KMS-11 (cell line): Measurements from ENCODE around the gene DCST2.

ENCODE experiments used
- H2AFZ ChIP-seq: fragments of 200-600 bp; sonication (generic); 2 replicates; pipeline ENCODE4 v1.6.1; 2016; ENCODE audit warnings: antibody characterized with exemption, mixed run types, low read depth
- H3K27ac ChIP-seq: fragments of 200-600 bp; sonication (generic); 2 replicates; pipeline ENCODE4 v1.6.1; 2016; ENCODE audit warnings: mild to moderate bottlenecking, mixed run types
- H3K27me3 ChIP-seq: fragments of 200-600 bp; sonication (generic); 2 replicates; pipeline ENCODE4 v1.6.1; 2017; ENCODE audit warnings: mild to moderate bottlenecking, low read depth, mixed run types, moderate library complexity; ENCODE audit not compliant: insufficient read depth
- H3K36me3 ChIP-seq: fragments of 200-600 bp; sonication (generic); 2 replicates; pipeline ENCODE4 v1.6.1; 2017; ENCODE audit warnings: mild to moderate bottlenecking, mixed run types; ENCODE audit not compliant: insufficient read depth
- H3K4me1 ChIP-seq: fragments of 200-600 bp; sonication (generic); 2 replicates; pipeline ENCODE4 v1.6.1; 2016; ENCODE audit warnings: mild to moderate bottlenecking, low read depth, mixed run types; ENCODE audit not compliant: poor library complexity, severe bottlenecking
- H3K4me2 ChIP-seq: fragments of 200-600 bp; sonication (generic); 2 replicates; pipeline ENCODE4 v1.7.0; 2016; ENCODE audit warnings: mild to moderate bottlenecking, mixed run types
- H3K4me3 ChIP-seq: fragments of 200-600 bp; sonication (generic); IDR thresholded peaks from 2 replicates; pipeline ENCODE4 v1.6.1; 2017; ENCODE audit warnings: low read depth, low read length, mixed read lengths; ENCODE audit not compliant: insufficient read depth
- H3K79me2 ChIP-seq: fragments of 200-600 bp; sonication (generic); 2 replicates; pipeline ENCODE4 v1.6.1; 2016; ENCODE audit warnings: low read depth, mixed run types; ENCODE audit not compliant: insufficient read depth
- H3K9ac ChIP-seq: fragments of 200-600 bp; sonication (generic); 2 replicates; pipeline ENCODE4 v1.6.1; 2016; ENCODE audit warnings: mild to moderate bottlenecking, mixed run types
- H4K20me1 ChIP-seq: fragments of 200-600 bp; sonication (generic); 2 replicates; pipeline ENCODE4 v1.6.1; 2016; ENCODE audit warnings: mild to moderate bottlenecking, mixed run types; ENCODE audit not compliant: insufficient read depth
- CTCF ChIP-seq: fragments of 200-600 bp; sonication (generic); conservative IDR thresholded peaks from 2 replicates; pipeline ENCODE4 v1.6.1; 2017; ENCODE audit warnings: low read depth, mild to moderate bottlenecking, antibody characterized with exemption, low read length, moderate library complexity, mixed read lengths

DCST2 gene

GRCh38 chr1:155038602-155039307, 5.2 kb upstream of the DCST2 start:
- Histone ChIP-seq H4K20me1 (no peaks in the 10 kb centered on the region), H3K27me3 (peaks cover 15% of the 10 kb centered on the region; the same call in 1 of the 2 replicates), H3K4me1 (peaks cover 9% of the 10 kb centered on the region), H3K36me3 (no peaks in the 10 kb centered on the region), H3K79me2 (no peaks in the 10 kb centered on the region), H2AFZ (no peak overlapping the region), H3K4me2 (no peak overlapping the region), H3K9ac (no peak overlapping the region), H3K4me3 (no peak overlapping the region), H3K27ac (no peak overlapping the region)
- no peak for TF ChIP-seq CTCF

DNA sequence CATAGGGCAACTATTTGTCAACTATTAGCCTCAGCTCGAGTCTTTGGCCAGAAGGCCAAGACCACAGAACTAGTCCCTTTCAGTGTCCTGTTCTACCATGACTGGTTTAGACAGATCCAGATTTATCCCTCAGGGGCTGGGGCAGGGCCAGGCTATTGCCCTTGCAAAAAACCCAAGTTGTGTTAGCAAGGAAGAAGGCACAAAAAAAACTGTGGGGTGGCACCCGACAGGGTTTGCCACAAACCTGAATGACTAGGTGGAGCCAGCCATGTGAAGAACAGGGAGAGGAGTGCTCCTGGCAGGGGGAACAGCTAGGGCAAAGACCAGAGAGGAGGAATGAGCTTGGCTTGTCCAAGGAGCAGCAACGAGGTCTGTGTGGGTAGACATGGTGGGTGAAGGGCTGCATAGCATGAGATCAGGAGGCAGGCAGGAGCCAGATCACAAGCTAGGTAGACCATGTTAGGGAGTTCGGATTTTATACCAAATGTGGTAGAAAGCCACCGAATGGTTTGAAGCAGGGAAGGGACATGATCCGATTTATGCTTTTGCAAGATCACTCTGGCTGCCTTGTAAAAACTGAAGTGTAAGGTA, 4.4 kb upstream of the DCST2 start:
- no peak overlapping the region for H3K27ac ChIP-seq
- no peak overlapping the region for H3K4me3 ChIP-seq
- no peaks in the 10 kb centered on the region for H3K36me3 ChIP-seq
- H3K4me1 ChIP-seq: peaks cover 5% of the 10 kb centered on the region
- H4K20me1 ChIP-seq: no peaks in the 10 kb centered on the region
- no peak for TF ChIP-seq CTCF
- no peaks in the 10 kb centered on the region for H3K79me2 ChIP-seq
- peaks cover 22% of the 10 kb centered on the region; the same call in 1 of the 2 replicates for H3K27me3 ChIP-seq
- H2AFZ ChIP-seq: no peak overlapping the region
- H3K9ac ChIP-seq: no peak overlapping the region
- no peak overlapping the region for H3K4me2 ChIP-seq

DNA sequence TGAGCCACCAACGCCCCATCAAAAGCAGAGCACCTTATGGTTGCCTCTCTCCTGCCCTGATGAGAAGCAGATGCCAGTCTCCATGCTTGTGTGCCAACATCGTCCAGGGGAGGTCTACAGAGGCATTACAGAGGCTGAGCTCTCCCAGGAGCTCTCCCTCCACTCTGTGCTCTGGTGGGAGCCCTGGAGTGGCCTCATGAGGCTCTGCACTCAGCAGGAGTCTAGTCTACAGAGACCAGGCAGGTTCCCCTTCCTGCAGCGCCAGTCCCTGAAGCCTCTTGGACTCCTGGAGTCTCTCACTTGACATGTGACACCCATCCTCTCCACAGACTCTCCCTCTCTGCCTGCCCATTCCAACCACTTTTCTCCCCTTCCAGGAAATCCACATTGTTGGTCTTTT, 3.5 kb upstream of the DCST2 start:
- no peak overlapping the region for H3K27ac ChIP-seq
- no peak overlapping the region for H3K9ac ChIP-seq
- peaks cover 27% of the 10 kb centered on the region; the same call in 1 of the 2 replicates for H3K27me3 ChIP-seq
- H4K20me1 ChIP-seq: no peaks in the 10 kb centered on the region
- no peak overlapping the region for H2AFZ ChIP-seq
- no peaks in the 10 kb centered on the region for H3K36me3 ChIP-seq
- TF ChIP-seq CTCF: no peak
- peaks cover 5% of the 10 kb centered on the region for H3K4me1 ChIP-seq
- no peak overlapping the region for H3K4me3 ChIP-seq
- H3K79me2 ChIP-seq: no peaks in the 10 kb centered on the region
- H3K4me2 ChIP-seq: no peak overlapping the region

DNA sequence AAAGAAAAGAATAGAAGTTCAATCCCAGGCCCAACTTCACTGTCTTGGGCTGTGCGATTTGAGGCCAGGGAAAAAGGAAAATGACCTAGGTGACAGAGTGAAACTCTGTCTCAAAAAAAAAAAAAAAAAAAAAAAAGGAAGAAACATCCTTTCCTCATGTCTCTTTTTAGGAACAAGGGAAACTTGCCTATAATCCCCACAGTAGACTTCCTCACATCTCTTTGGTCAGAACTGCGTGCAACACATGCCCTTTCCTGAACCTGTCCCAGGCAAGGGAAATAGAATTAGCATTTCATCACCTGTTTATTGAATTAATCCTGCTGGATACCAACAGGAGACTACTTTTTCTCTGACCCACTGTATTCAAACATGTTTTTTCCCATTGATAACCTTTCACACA, 2.4 kb upstream of the DCST2 start:
- peaks cover 33% of the 10 kb centered on the region; the same call in 1 of the 2 replicates for H3K27me3 ChIP-seq
- no peak overlapping the region for H2AFZ ChIP-seq
- H3K36me3 ChIP-seq: no peaks in the 10 kb centered on the region
- no peak overlapping the region for H3K9ac ChIP-seq
- no peak overlapping the region for H3K27ac ChIP-seq
- peaks cover 5% of the 10 kb centered on the region for H3K4me1 ChIP-seq
- no peaks in the 10 kb centered on the region for H4K20me1 ChIP-seq
- H3K4me3 ChIP-seq: no peak overlapping the region
- no peak overlapping the region for H3K4me2 ChIP-seq
- TF ChIP-seq CTCF: no peak
- no peaks in the 10 kb centered on the region for H3K79me2 ChIP-seq
